Pancreas (tissue), 10 donors: Measurements from ENCODE around the gene NIPA2. TPM values are rescaled to one million over a fixed set of nuclear protein-coding genes. Genes with fewer than 3 reads are reported as not detected.

Source experiments
- ATAC-seq, 4 donors: fragments of 200-7000 bp; cut with Tn5 transposase; one replicate each; pipeline versions ENCODE4 v1.8.0 to v1.9.1; 2020; ENCODE audit warnings: mild to moderate bottlenecking in 4 of 4, moderate library complexity in 4 of 4
- DNase-seq, 6 donors: peaks; one replicate each; pipeline ENCODE4 v3.0.0-alpha.2; 2020
- FAIRE-seq: peaks from 2 replicates; lab custom pipeline; 2012; peaks lifted over from hg19 to GRCh38; lab: Jason Lieb, UNC
- H3K27ac ChIP-seq, 4 donors: fragments of 200-600 bp; sonication (generic); 1 replicate in 3 of 4; 2 replicates in 1 of 4; pipeline versions ENCODE4 v1.5.0 to v1.8.0; 2020
- H3K27me3 ChIP-seq, 4 donors: fragments of 200-600 bp; one replicate each; pipeline ENCODE4 v1.8.0; 2021
- H3K36me3 ChIP-seq, 3 donors: fragments of 200-600 bp; sonication (generic) in 1 of 3; one replicate each; pipeline versions ENCODE4 v1.5.0 to v1.8.0; 2020 to 2021
- H3K4me1 ChIP-seq, 3 donors: fragments of 200-600 bp; one replicate each; pipeline ENCODE4 v1.8.0; 2021
- H3K4me3 ChIP-seq, 4 donors: fragments of 200-600 bp; sonication (generic) in 2 of 4; one replicate each; pipeline versions ENCODE4 v1.5.0 to v1.8.0; 2020 to 2021
- H3K9me3 ChIP-seq, 4 donors: fragments of 200-600 bp; one replicate each; pipeline ENCODE4 v1.8.0; 2021
- CTCF ChIP-seq, 4 donors: fragments of 200-600 bp; sonication (generic) in 3 of 4; IDR thresholded peaks; one replicate each; pipeline versions ENCODE4 v1.5.0 to v1.8.0; 2021; ENCODE audit warnings: antibody characterized with exemption in 4 of 4
- WGBS, 2 donors: extraction: QIAGEN DNeasy Blood & Tissue Kit; methylation state at CpG; one replicate each; pipeline ENCODE4 v1.1.7; 2013; 5-methylcytosine and 5-hydroxymethylcytosine counted together
- intact Hi-C, 3 donors: fragments of 100-400 bp; cut with DNase I; formaldehyde crosslinking; loops; one replicate each; pipeline versions ENCODE4 v1.11.1 to v1.14.2; 2022
- polyA plus RNA-seq, 2 donors: library from polyadenylated mRNA; stranded (reverse); fragments of 200-250 nt; gene quantifications; one replicate each; pipeline ENCODE4 v1.2.3, GENCODE V29; 2013
- total RNA-seq, 6 donors: library from RNA; stranded (reverse); fragmentation: NEBNext Ultra II Directional in 4 of 6; extraction: Animal tissue kit (Norgen Biotek cat#: 25700) in 4 of 6; gene quantifications; one replicate each; pipeline versions ENCODE4 v1.2.1 to v1.2.4, GENCODE V29; 2021 to 2023
- donor health status: healthy with polysubstance abuse.
- donor health status: DM: no; HTN: no; CAD: no; lungs with moderate emphysema.
- donor health status: DM: no; HTN: no; CAD: no.
- donor health status: control.
- donor health status: control.
- donor health status: Bipolar disorder and iron deficiency.
- donor health status: DM: yes; HTN: yes; CAD: no.
- donor health status: DM: no; HTN: no; CAD: no.
- donor health status: DM: no; HTN: no; CAD: no.
- donor health status: DM: yes; HTN: yes; CAD: no.

Gene NIPA2
- total and polyA plus RNA-seq, 8 donors = 4.5 to 24.9 (median 16.6) TPM

DNA sequence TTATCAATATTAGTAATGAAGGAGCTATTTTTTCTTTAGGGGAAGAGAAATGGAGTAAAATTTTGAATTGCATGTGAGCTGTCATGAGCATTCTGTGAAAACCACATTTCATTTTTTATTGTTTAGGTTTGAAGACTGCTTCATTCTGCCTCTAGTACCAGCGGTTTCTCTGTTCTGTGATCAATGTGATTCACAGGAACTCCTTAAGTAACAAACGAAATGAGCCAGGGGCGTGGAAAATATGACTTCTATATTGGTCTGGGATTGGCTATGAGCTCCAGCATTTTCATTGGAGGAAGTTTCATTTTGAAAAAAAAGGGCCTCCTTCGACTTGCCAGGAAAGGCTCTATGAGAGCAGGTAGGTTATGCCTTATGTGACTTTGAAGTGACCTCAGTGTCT, 13.0 kb downstream of the NIPA2 start:
- H3K4me1 ChIP-seq = no peaks in the 10 kb centered on the region
- no peak overlapping the region for H3K4me3 ChIP-seq
- TF ChIP-seq CTCF (IDR thresholded peaks at IDR 0.05) = no peak
- H3K36me3 ChIP-seq = peaks cover 0 to 21% (median 5%) of the 10 kb centered on the region in 3 donors
- ATAC-seq (no peak), DNase-seq (no peak), FAIRE-seq (no peak)
- no peaks in the 10 kb centered on the region for H3K27me3 ChIP-seq
- WGBS, 2 donors = 86 to 88% methylated on average over 4 of the region's 4 CpGs
- no peak overlapping the region for H3K27ac ChIP-seq
- H3K9me3 ChIP-seq = no peaks in the 10 kb centered on the region
- intact Hi-C loops = no loop called here

GRCh38 chr15:22855791-22856190, 17.3 kb downstream of the NIPA2 start:
- H3K9me3 ChIP-seq = no peaks in the 10 kb centered on the region
- H3K27me3 ChIP-seq = no peaks in the 10 kb centered on the region
- DNase-seq (no peak), FAIRE-seq (no peak), ATAC-seq (no peak)
- peaks cover 0 to 21% (median 5%) of the 10 kb centered on the region in 3 donors for H3K36me3 ChIP-seq
- no peak overlapping the region for H3K4me3 ChIP-seq
- H3K27ac ChIP-seq = no peak overlapping the region
- no peak for TF ChIP-seq CTCF (IDR thresholded peaks at IDR 0.05)
- intact Hi-C loops = no loop called here
- no peaks in the 10 kb centered on the region for H3K4me1 ChIP-seq
- 67 to 72% methylated on average over 4 of the region's 4 CpGs for WGBS, 2 donors

GRCh38 chr15:22856659-22857058, 18.2 kb downstream of the NIPA2 start:
- Histone ChIP-seq H3K36me3 (peaks cover 0 to 20% (median 5%) of the 10 kb centered on the region in 3 donors), H3K4me1 (no peaks in the 10 kb centered on the region), H3K27me3 (no peaks in the 10 kb centered on the region), H3K27ac (no peak overlapping the region), H3K4me3 (no peak overlapping the region), H3K9me3 (no peaks in the 10 kb centered on the region)
- 89 to 93% methylated on average over 1 of the region's 1 CpG for WGBS, 2 donors
- ATAC-seq = no peak
- no peak for TF ChIP-seq CTCF (IDR thresholded peaks at IDR 0.05)
- FAIRE-seq = no peak
- intact Hi-C loops = no loop called here
- DNase-seq = no peak

- DNase-seq (no peak), FAIRE-seq (no peak), ATAC-seq (no peak)
- TF ChIP-seq CTCF (IDR thresholded peaks at IDR 0.05) = no peak
- no peaks in the 10 kb centered on the region for H3K4me1 ChIP-seq
- H3K27me3 ChIP-seq = no peaks in the 10 kb centered on the region
- no peak overlapping the region for H3K4me3 ChIP-seq
- H3K27ac ChIP-seq = no peak overlapping the region
- no peaks in the 10 kb centered on the region for H3K9me3 ChIP-seq
- WGBS, 2 donors = 80 to 92% methylated on average over 2 of the region's 2 CpGs
- peaks cover 0 to 9% (median 0%) of the 10 kb centered on the region in 3 donors for H3K36me3 ChIP-seq
- intact Hi-C loops = no loop called here
These were observed 22.7 kb downstream of the NIPA2 start for GRCh38 chr15:22861161-22861560.

- Histone ChIP-seq H3K9me3 (no peaks in the 10 kb centered on the region), H3K4me3 (no peak overlapping the region), H3K4me1 (no peaks in the 10 kb centered on the region), H3K27me3 (no peaks in the 10 kb centered on the region), H3K27ac (no peak overlapping the region), H3K36me3 (peaks cover 0 to 26% (median 4%) of the 10 kb centered on the region in 3 donors)
- WGBS, 2 donors = 36 to 43% methylated on average over 3 of the region's 3 CpGs
- intact Hi-C loops = no loop called here
- TF ChIP-seq CTCF (IDR thresholded peaks at IDR 0.05) = no peak
- no peak for FAIRE-seq
- DNase-seq = peak in 4 of 6 donors; percentile 33 to 55 (median 48)
- ATAC-seq = peak; percentile 83 to 97 (median 92)
These were observed 24.9 kb downstream of the NIPA2 start for GRCh38 chr15:22863356-22863755.
